Lung (tissue), 12 donors: Measurements from ENCODE around the gene DHRS12. TPM values are rescaled to one million over a fixed set of nuclear protein-coding genes. Genes with fewer than 3 reads are reported as not detected.

Experiments used
- ATAC-seq: fragments of 200-7000 bp; cut with Tn5 transposase; one replicate; pipeline ENCODE4 v1.9.1; 2020; ENCODE audit warnings: moderate number of reproducible peaks; ENCODE audit not compliant: insufficient read depth, low FRiP score
- DNase-seq, 3 donors: peaks; one replicate each; pipeline ENCODE4 v3.0.0-alpha.2; 2013 to 2017
- H3K27ac ChIP-seq, 2 donors: one replicate each; pipeline ENCODE4 v1.5.1; 2013; ENCODE audit warnings: mild to moderate bottlenecking in 2 of 2, moderate library complexity in 2 of 2, control low read depth in 1 of 2, inconsistent platforms in 1 of 2, low read depth in 1 of 2, low read length in 1 of 2
- H3K27me3 ChIP-seq, 3 donors: one replicate each; pipeline ENCODE4 v1.5.1; 2013; ENCODE audit warnings: low read length in 2 of 3; ENCODE audit not compliant: control insufficient read depth in 3 of 3, insufficient read depth in 3 of 3
- H3K36me3 ChIP-seq, 4 donors: one replicate each; pipeline ENCODE4 v1.5.1; 2013; ENCODE audit warnings: low read length in 4 of 4, mild to moderate bottlenecking in 1 of 4, moderate library complexity in 1 of 4; ENCODE audit not compliant: control insufficient read depth in 4 of 4, insufficient read depth in 4 of 4
- H3K4me1 ChIP-seq, 5 donors: one replicate each; pipeline ENCODE4 v1.5.1; 2013; ENCODE audit warnings: low read length in 5 of 5, mild to moderate bottlenecking in 2 of 5, moderate library complexity in 1 of 5; ENCODE audit not compliant: control insufficient read depth in 5 of 5, insufficient read depth in 5 of 5
- H3K4me3 ChIP-seq: one replicate; pipeline ENCODE4 v1.5.1; 2013; ENCODE audit warnings: mild to moderate bottlenecking, control low read depth, moderate library complexity
- H3K9ac ChIP-seq, 2 donors: one replicate each; pipeline ENCODE4 v1.5.1; 2013; ENCODE audit warnings: low read length in 2 of 2, control low read depth in 1 of 2; ENCODE audit not compliant: insufficient read depth in 1 of 2
- H3K9me3 ChIP-seq, 4 donors: one replicate each; pipeline ENCODE4 v1.5.1; 2013; ENCODE audit warnings: low read length in 3 of 4, mild to moderate bottlenecking in 1 of 4, moderate library complexity in 1 of 4; ENCODE audit not compliant: control insufficient read depth in 4 of 4, insufficient read depth in 3 of 4
- CTCF ChIP-seq: IDR thresholded peaks from 2 replicates; pipeline ENCODE4 v1.5.1; 2012; ENCODE audit warnings: mild to moderate bottlenecking; ENCODE audit errors: control extremely low read depth, extremely low read depth
- WGBS, 2 donors: extraction: QIAGEN DNeasy Blood & Tissue Kit; methylation state at CpG; one replicate each; pipeline ENCODE4 v1.1.7; 2013; 5-methylcytosine and 5-hydroxymethylcytosine counted together
- polyA plus RNA-seq, 2 donors: library from polyadenylated mRNA; stranded (reverse); fragments of 200-250 nt; gene quantifications; one replicate each; pipeline ENCODE4 v1.2.1, GENCODE V29; 2013
- total RNA-seq, 2 donors: library from RNA; depleted of rRNA in 1 of 2; stranded (reverse); fragments of >200 nt in 1 of 2; gene quantifications; one replicate each; pipeline ENCODE4 v1.2.1, GENCODE V29; 2014 to 2021
- donor health status: control.
- donor health status: control.
- donor health status: Bipolar disorder and iron deficiency.
- donor health status: healthy.
- donor health status: DM: yes; HTN: yes; CAD: no.

Gene DHRS12
- total and polyA plus RNA-seq, 4 donors: 8.5 to 17.9 (median 12.0) TPM

- no peaks in the 10 kb centered on the region for H3K27me3 ChIP-seq
- no peak overlapping the region for H3K9ac ChIP-seq
- ATAC-seq (no peak), DNase-seq (no peak)
- no peak for TF ChIP-seq CTCF
- H3K36me3 ChIP-seq: peaks cover 0 to 7% (median 2%) of the 10 kb centered on the region in 4 donors
- H3K4me3 ChIP-seq: no peak overlapping the region
- WGBS, 2 donors: 76 to 93% methylated on average over 2 of the region's 2 CpGs
- H3K9me3 ChIP-seq: no peaks in the 10 kb centered on the region
- H3K4me1 ChIP-seq: no peaks in the 10 kb centered on the region
- no peak overlapping the region for H3K27ac ChIP-seq
These were observed 8.5 kb downstream of the DHRS12 start for GRCh38 chr13:51795419-51795818.

- WGBS, 2 donors: 58 to 95% methylated on average over 4 of the region's 4 CpGs
- DNase-seq (no peak), ATAC-seq (no peak)
- Histone ChIP-seq H3K36me3 (peaks cover 0 to 7% (median 2%) of the 10 kb centered on the region in 4 donors), H3K9me3 (no peaks in the 10 kb centered on the region), H3K9ac (no peak overlapping the region), H3K4me3 (no peak overlapping the region), H3K27ac (no peak overlapping the region), H3K4me1 (no peaks in the 10 kb centered on the region), H3K27me3 (no peaks in the 10 kb centered on the region)
- no peak for TF ChIP-seq CTCF
These were observed 9.0 kb downstream of the DHRS12 start for GRCh38 chr13:51794964-51795363.

- 42 to 66% methylated on average over 6 of the region's 6 CpGs for WGBS, 2 donors
- no peak for TF ChIP-seq CTCF
- H3K27ac ChIP-seq: no peak overlapping the region
- no peak overlapping the region for H3K9ac ChIP-seq
- DNase-seq (no peak), ATAC-seq (peak; percentile 66)
- no peaks in the 10 kb centered on the region for H3K27me3 ChIP-seq
- H3K36me3 ChIP-seq: peaks cover 0 to 8% (median 3%) of the 10 kb centered on the region in 4 donors
- no peaks in the 10 kb centered on the region for H3K9me3 ChIP-seq
- H3K4me1 ChIP-seq: peaks cover 0 to 5% (median 0%) of the 10 kb centered on the region in 5 donors
- no peak overlapping the region for H3K4me3 ChIP-seq
These were observed 10.2 kb downstream of the DHRS12 start for GRCh38 chr13:51793570-51794271.
